HG03175 (cell line): ENCODE measurements around the gene ITGA11.

ENCODE experiments used
- ATAC-seq: cut with Tn5 transposase; IDR thresholded peaks from one replicate; pipeline ENCODE4 v1.9.1; 2021; ENCODE audit warnings: mild to moderate bottlenecking, moderate library complexity; ENCODE audit not compliant: unreplicated experiment

The ITGA11 gene

DNA sequence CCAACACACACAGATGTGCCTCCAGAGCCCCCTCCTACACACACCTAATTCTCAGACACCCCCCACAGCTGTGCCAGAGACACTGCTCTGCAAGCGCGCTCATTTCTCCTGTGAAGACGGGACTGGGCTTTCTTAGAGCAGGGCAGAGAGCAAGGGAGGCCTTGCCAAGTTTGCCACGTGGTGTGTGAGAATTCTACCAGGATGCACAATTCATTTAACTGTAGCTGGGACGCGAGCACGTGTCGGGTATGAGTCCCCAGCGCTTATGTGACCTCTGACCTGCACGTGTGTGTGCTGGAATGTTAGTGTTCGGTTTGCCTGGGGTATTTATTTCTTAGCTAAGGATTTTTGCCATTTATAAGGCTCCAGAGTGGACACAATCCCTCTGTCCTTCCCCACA lies 117.4 kb downstream of the ITGA11 start:
- no peak for ATAC-seq

DNA sequence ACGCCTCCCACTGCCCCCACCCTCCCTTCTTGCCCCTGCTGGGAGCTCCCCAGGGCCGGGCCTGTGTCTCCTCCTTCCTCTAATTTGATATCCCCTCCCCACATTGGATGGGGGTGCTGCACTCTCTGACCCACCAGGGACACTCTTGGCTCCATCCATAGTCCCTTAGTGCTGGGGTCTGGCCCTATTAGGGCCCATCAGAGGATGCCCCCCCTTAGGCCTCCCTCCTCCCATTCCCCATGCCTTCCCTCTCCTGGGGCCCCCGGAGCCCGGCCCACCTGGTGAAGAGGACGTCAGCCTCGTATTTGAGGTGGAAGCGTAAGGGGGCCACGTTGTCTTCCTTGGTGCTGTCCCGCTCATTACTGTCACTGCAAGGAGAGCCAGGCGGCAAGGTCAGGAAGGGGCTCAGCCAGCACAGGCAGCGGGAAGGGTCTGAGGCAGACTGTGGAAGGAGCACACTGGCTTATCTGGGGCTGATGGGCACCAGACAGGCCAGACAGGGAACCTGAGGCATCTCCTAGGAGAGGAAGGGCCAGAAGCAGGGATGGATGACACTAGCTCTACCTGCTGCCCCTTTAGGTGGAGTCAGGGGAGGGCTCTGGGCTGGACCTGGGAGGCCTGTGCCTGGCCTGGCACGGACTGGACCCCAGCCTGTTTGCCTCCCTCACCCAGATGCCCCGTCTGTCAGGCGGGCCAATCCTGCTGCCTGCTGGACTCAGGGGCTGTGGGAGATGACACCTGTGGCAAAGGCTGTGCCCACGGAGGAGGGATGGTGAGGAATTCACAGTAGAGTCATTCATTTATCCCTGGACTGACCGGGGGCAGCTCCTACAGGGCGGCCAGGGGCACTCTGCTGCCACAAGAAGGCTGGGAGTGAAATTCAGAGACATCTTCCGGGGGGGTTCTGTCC lies 118.2 kb downstream of the ITGA11 start:
- no peak for ATAC-seq

- no peak for ATAC-seq
These were observed 119.2 kb downstream of the ITGA11 start for GRCh38 chr15:68312701-68313204.

- no peak for ATAC-seq
These were observed 120.0 kb downstream of the ITGA11 start for GRCh38 chr15:68311859-68312557.

- ATAC-seq: no peak
These were observed 120.5 kb downstream of the ITGA11 start for GRCh38 chr15:68311464-68311835.

DNA sequence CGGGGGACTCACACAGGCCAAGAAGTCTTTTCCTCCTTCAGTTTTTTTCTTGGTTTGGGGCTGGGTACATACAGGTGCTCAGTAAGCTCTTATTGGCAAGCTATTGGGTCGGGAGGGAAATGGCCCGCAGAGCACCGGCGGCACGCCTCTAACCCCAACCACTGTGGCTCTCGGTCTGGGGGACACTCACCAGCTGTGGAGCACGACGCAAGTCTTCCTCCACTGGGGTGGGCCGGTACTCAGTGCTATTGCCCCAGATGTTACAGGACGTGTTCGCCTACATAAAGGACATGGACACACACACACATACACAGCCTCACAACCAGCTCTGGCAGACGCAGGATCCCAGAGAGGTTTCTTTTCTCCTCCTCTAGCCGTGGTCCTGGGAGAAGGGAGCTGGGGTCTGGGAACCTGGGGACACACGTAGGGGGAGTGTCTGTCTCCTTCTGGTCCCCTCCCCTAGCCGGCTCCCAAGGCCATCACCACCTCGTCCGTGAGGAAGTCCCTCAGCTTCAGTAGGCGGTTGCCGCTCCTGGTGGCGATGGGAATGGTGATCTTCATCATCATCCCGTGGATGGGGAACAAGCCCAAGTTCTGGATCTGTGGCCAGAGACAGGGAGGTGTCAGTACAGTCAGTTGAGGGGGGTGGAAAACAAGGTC lies 121.0 kb downstream of the ITGA11 start:
- no peak for ATAC-seq

GRCh38 chr15:68310178-68310803 lies 121.7 kb downstream of the ITGA11 start:
- ATAC-seq: no peak

DNA sequence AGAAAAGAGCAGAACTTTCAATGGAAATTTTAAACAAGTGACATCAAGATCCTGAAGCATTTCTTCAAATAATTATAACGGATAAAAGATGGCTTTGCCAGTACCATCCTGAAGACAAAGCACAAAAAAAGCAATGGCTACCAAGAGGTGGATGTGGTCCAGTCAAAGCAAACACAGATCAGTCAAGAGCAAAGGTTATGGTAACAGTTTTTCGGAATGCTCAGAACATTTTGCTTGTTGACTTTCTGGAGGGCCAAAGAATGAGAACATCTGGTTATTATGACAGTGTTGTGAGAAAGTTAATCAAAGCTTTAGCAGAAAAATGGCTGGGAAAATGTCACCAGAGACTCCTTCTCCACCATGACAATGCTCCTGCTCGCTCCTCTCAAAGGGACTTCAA lies 122.9 kb downstream of the ITGA11 start:
- no peak for ATAC-seq

GRCh38 chr15:68307131-68307928 lies 124.6 kb downstream of the ITGA11 start:
- no peak for ATAC-seq

GRCh38 chr15:68305420-68305871 lies 126.5 kb downstream of the ITGA11 start:
- ATAC-seq: no peak

DNA sequence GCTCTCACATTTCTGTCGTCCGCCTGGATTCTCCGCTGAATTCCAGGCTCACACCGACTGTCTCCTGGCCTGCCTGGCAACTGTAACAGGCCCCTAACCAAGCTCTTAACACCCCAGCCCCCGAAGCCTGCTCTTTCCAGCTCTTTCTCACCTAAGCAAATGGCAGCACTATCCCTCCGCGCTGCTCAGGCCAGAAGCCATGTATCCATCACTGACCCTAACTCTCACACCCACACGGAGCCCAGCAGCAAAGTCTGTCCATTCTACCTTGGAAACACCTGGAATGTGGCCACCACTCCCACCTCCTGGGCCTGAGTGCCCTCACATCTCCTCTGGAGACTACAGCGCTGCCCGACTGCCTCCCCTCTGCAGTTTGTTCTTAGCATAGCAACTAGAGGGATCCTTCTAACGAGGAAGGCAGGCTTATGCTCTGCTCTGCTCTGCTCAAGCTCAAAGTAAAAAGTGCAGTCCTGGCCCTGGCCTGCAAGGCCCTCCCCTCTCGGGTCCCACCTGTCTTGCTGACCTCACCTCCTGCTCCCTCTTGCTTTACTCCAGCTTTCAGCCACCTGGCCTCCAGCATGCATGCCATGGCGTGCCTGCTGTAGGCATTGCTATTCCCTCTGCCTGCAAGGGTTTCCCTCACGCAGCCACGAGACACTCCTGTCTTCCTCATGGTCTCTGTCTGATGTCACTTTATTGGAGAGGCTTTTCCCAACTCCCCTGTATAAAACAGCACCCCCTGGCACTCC lies 127.2 kb downstream of the ITGA11 start:
- no peak for ATAC-seq

DNA sequence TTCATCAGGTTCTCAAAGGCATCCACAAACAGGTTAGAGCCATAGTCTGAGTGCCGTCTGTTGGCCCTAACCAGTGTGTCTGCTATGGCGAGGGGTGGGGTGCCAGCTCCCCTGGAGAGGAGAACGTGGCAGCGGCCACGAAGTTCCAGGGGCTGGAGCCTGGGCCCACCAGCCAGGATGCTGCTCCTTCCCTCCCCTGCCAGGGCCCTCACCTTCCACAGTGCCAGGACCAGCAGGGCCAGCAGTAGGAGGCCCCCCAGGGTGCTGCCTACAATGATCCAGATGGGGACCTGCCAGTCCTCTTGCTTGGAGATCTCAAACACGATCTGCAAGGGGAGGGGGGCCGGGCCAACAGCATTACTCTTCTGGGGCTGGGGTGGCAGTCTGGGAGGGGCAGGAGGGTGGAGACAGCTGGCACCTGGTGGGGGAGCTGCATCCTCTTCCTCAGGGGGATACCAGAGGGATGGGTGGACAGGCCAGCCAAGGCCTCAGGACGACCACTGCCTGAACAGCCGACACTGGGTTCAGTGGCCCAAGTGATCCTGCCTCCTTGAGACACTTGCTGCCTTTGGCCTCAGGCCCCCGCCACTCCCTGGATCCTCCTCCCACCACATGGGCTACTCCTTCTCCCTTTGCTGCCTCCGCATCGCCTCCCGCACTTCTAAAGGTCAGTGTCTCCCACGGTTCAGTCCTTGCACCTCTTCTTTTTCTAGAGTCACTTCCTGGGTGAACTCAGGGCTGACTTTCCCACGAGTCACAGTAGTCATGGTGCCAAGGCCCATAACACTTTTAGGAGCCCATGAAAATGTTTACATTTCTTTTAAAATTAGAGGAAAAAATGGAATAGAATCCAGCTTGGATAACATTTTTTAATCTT lies 128.2 kb downstream of the ITGA11 start:
- no peak for ATAC-seq

DNA sequence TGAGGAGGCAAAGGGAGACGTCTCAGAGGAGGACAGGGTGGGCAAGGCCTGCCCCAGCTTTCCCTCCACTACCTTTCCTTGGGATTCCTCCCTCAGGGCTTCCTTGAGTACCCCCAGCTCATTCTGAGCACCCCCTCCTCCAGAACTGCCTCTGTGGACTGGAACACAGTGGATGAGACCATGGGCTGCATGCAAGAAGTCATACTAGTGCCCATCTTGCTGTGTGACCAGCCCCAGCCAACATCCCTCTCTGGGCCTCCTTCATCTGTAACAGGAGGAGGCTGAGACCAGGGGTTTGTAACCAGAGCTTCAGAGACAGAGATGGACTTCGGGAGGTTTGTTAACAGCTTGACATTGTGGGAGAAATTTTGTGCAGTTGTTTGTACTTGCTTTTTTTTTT lies 128.8 kb downstream of the ITGA11 start:
- no peak for ATAC-seq

GRCh38 chr15:68302729-68303128 lies 129.2 kb downstream of the ITGA11 start:
- ATAC-seq: no peak

DNA sequence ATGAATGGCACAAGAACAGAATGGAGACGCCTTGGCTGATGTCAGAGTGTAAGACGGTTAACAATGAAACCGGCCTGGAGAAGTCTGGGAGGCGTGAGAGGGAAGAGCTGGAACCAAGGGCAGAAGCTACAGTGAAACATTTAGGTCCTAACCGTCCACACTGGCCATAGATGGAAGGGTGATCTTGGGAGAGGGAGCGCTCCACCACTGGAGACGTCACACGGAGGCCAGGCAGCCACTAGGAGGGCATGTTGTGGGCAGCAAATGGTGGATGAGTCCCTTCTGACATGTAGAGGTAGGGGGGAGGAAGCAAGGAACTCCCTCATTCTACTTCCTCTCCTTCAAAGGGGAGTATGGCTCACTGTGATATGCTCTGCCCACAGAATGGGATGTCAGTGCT lies 130.7 kb downstream of the ITGA11 start:
- ATAC-seq: no peak

DNA sequence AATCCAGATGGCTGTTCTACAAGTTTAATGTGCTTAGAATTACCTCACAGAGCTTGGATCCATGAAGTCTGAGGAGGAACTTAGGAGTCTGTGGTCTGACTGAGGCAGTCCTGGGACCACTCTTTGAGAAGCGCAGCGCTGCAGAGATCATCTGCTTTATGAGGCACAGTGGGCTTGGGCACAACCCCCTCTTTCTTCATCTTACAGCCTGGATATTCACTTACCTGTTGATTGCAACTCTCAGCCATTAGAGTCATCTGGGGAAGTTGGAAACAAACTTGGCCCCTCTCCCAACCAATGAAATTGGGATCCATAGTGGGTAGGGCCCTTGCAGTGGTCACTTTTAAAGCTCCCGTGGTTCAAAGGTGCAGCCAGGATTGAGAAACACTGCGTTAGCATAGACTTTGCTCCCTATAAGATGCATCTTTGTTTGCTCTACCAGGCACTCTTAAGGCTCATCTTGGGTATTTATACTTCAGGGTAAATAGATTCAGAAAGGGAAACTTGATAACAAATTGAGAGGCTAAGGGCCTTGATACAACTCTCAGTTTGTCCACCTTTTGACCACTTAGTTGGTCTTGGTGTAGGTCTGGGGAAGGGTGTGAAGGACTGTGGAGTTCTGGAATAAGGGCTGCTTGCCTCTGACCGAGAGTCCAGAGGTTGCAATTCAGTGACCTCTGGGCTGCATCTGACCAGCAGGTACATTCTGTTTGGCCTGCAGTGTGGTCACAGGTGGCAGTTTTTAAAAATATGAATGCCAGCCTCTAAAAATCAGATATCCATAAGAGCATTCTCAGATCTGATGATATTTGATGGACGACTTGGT lies 131.6 kb downstream of the ITGA11 start:
- ATAC-seq: no peak

DNA sequence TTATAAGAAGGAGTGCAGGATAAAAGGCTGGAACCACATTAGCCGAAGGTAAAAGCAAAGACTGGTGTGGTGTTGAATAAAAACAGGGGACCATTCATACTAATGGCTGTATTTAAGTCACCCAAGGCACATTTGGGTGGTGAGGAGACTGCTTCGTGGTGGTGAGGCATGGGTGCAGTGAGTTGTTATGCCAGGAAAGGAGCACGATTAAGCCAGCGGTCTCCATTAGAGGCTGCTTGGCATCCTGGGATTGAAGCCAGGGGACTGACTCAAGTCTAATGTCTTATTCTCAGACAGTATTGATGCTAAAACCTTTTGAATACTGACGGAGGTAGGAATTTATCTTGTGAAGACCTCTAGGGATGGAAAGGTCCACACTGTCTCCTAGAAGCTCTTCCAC lies 132.5 kb downstream of the ITGA11 start:
- ATAC-seq: no peak
